ENCODE results near the gene ZBTB7B. TPM values are rescaled to one million over a fixed set of nuclear protein-coding genes. Genes with fewer than 3 reads are reported as not detected.

ZBTB7B gene
- total and polyA plus RNA-seq, 9 of the 15 experiments (the other 6 are each of a cell fraction or from before 2014, with no cell fraction given), result 0.04 to 46.5 (median 15.2) TPM

- TF ChIP-seq, protein P1, sequence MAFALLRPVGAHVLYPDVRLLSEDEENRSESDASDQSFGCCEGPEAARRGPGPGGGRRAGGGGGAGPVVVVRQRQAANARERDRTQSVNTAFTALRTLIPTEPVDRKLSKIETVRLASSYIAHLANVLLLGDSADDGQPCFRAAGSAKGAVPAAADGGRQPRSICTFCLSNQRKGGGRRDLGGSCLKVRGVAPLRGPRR (CRISPR knock-in tag; IDR thresholded peaks at IDR 0.05), result no peak
- TF ChIP-seq TCF7L2 (IDR thresholded peaks at IDR 0.05; ENCODE audit: low read depth, low read length) (no peak), ZBTB1 (CRISPR knock-in tag; IDR thresholded peaks at IDR 0.05; ENCODE audit: borderline replicate concordance, low read depth) (no peak), SAP30 (IDR thresholded peaks at IDR 0.05; ENCODE audit: borderline replicate concordance, insufficient read depth, low read depth, low read length, poor library complexity, severe bottlenecking) (peak; percentile 48), NR3C1 (CRISPR knock-in tag; IDR thresholded peaks at IDR 0.05) (no peak), TARDBP (IDR thresholded peaks at IDR 0.05) (no peak), NFIC (IDR thresholded peaks at IDR 0.05) (peak; percentile 94), BRD4 (IDR thresholded peaks at IDR 0.05) (0 out of 2 replicates have a peak, but pooled peaks have one; percentile 66), SMARCE1 (IDR thresholded peaks at IDR 0.05) (no peak; the same call in none of the 2 replicates), ZNF23 (CRISPR knock-in tag; IDR thresholded peaks at IDR 0.05) (no peak), AFF4 (CRISPR knock-in tag; IDR thresholded peaks at IDR 0.05) (no peak), PHTF2 (CRISPR knock-in tag; IDR thresholded peaks at IDR 0.05) (no peak), MCM7 (IDR thresholded peaks at IDR 0.05) (no peak), ZNF347 (CRISPR knock-in tag; IDR thresholded peaks at IDR 0.05; ENCODE audit: low read depth) (no peak), BHLHE40 (IDR thresholded peaks at IDR 0.05; ENCODE audit: low read length) (no peak), ZKSCAN1 (IDR thresholded peaks at IDR 0.05; ENCODE audit: low read depth, low read length) (no peak), POLR2B (IDR thresholded peaks at IDR 0.05; ENCODE audit: low read depth, partially characterized antibody) (no peak), ZNF217 (CRISPR knock-in tag; IDR thresholded peaks at IDR 0.05) (no peak)
- TF ChIP-seq, protein P2, sequence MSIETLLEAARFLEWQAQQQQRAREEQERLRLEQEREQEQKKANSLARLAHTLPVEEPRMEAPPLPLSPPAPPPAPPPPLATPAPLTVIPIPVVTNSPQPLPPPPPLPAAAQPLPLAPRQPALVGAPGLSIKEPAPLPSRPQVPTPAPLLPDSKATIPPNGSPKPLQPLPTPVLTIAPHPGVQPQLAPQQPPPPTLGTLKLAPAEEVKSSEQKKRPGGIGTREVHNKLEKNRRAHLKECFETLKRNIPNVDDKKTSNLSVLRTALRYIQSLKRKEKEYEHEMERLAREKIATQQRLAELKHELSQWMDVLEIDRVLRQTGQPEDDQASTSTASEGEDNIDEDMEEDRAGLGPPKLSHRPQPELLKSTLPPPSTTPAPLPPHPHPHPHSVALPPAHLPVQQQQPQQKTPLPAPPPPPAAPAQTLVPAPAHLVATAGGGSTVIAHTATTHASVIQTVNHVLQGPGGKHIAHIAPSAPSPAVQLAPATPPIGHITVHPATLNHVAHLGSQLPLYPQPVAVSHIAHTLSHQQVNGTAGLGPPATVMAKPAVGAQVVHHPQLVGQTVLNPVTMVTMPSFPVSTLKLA (conservative IDR thresholded peaks at IDR 0.05), result no peak
- TF ChIP-seq, protein P3, sequence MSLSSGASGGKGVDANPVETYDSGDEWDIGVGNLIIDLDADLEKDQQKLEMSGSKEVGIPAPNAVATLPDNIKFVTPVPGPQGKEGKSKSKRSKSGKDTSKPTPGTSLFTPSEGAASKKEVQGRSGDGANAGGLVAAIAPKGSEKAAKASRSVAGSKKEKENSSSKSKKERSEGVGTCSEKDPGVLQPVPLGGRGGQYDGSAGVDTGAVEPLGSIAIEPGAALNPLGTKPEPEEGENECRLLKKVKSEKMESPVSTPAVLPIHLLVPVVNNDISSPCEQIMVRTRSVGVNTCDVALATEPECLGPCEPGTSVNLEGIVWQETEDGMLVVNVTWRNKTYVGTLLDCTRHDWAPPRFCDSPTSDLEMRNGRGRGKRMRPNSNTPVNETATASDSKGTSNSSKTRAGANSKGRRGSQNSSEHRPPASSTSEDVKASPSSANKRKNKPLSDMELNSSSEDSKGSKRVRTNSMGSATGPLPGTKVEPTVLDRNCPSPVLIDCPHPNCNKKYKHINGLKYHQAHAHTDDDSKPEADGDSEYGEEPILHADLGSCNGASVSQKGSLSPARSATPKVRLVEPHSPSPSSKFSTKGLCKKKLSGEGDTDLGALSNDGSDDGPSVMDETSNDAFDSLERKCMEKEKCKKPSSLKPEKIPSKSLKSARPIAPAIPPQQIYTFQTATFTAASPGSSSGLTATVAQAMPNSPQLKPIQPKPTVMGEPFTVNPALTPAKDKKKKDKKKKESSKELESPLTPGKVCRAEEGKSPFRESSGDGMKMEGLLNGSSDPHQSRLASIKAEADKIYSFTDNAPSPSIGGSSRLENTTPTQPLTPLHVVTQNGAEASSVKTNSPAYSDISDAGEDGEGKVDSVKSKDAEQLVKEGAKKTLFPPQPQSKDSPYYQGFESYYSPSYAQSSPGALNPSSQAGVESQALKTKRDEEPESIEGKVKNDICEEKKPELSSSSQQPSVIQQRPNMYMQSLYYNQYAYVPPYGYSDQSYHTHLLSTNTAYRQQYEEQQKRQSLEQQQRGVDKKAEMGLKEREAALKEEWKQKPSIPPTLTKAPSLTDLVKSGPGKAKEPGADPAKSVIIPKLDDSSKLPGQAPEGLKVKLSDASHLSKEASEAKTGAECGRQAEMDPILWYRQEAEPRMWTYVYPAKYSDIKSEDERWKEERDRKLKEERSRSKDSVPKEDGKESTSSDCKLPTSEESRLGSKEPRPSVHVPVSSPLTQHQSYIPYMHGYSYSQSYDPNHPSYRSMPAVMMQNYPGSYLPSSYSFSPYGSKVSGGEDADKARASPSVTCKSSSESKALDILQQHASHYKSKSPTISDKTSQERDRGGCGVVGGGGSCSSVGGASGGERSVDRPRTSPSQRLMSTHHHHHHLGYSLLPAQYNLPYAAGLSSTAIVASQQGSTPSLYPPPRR (CRISPR knock-in tag; IDR thresholded peaks at IDR 0.05; ENCODE audit: borderline replicate concordance), result no peak
Measured at GRCh38 chr1:155003227-155003765, 694 bp downstream of the ZBTB7B start (continued).

Measured in K562 (cell line).